Fibroblast of lung (primary cell): Measurements from ENCODE around the gene CAMTA1. TPM values are rescaled to one million over a fixed set of nuclear protein-coding genes. Genes with fewer than 3 reads are reported as not detected.

Experiments
- DNase-seq, 2 donors: peaks; one replicate each; pipeline versions ENCODE4 v3.0.0 to v3.0.0-alpha.2; 2010; ENCODE audit warnings: low read depth in 2 of 2
- H2AFZ ChIP-seq: 2 replicates; pipeline ENCODE4 v1.5.1; 2012; ENCODE audit warnings: low read length, control low read depth, inconsistent platforms
- H3K27ac ChIP-seq: 2 replicates; pipeline ENCODE4 v1.5.1; 2011; ENCODE audit warnings: low read length, control low read depth; ENCODE audit not compliant: insufficient read depth
- H3K27me3 ChIP-seq: 2 replicates; pipeline ENCODE4 v1.5.1; 2011; ENCODE audit warnings: mild to moderate bottlenecking, low read length; ENCODE audit not compliant: control insufficient read depth, insufficient read depth
- H3K36me3 ChIP-seq: 2 replicates; pipeline ENCODE4 v1.5.1; 2011; ENCODE audit warnings: low read length; ENCODE audit not compliant: control insufficient read depth, insufficient read depth
- H3K4me1 ChIP-seq: 2 replicates; pipeline ENCODE4 v1.5.1; 2011; ENCODE audit warnings: low read length; ENCODE audit not compliant: control insufficient read depth, insufficient read depth; ENCODE audit errors: extremely low read depth
- H3K4me2 ChIP-seq: 2 replicates; pipeline ENCODE4 v1.5.1; 2011; ENCODE audit warnings: low read length, control low read depth; ENCODE audit not compliant: insufficient read depth; ENCODE audit errors: extremely low read depth
- H3K4me3 ChIP-seq, 4 experiments: fragments of 200-600 bp in 1 of 4; sonication (generic) in 1 of 4; replicated peaks in 1 of 4; 2 replicates each; pipeline ENCODE4 v1.5.1; 2011 to 2016; ENCODE audit warnings: low read length in 4 of 4, low read depth in 3 of 4, mild to moderate bottlenecking in 3 of 4, control low read depth in 2 of 4, inconsistent platforms in 1 of 4, mixed read lengths in 1 of 4; ENCODE audit not compliant: insufficient read depth in 1 of 4; ENCODE audit errors: control extremely low read depth in 1 of 4
- H3K79me2 ChIP-seq: 2 replicates; pipeline ENCODE4 v1.5.1; 2012; ENCODE audit warnings: mild to moderate bottlenecking, low read length, inconsistent platforms; ENCODE audit not compliant: control insufficient read depth, insufficient read depth
- H3K9ac ChIP-seq: 2 replicates; pipeline ENCODE4 v1.5.1; 2011; ENCODE audit warnings: mild to moderate bottlenecking, low read length, control low read depth; ENCODE audit not compliant: insufficient read depth
- H3K9me3 ChIP-seq: 2 replicates; pipeline ENCODE4 v1.5.1; 2012; ENCODE audit warnings: low read depth, low read length; ENCODE audit not compliant: control insufficient read depth, insufficient read depth
- H4K20me1 ChIP-seq: 2 replicates; pipeline ENCODE4 v1.5.1; 2011; ENCODE audit warnings: low read length; ENCODE audit not compliant: control insufficient read depth, insufficient read depth; ENCODE audit errors: extremely low read depth
- EZH2 ChIP-seq: IDR thresholded peaks from 2 replicates; pipeline ENCODE4 v1.5.1; 2012; ENCODE audit warnings: low read length, control low read depth, mild to moderate bottlenecking; ENCODE audit errors: missing control alignments
- polyA plus RNA-seq, 2 donors: library from polyadenylated mRNA; depleted of rRNA in 1 of 2; stranded (reverse) in 1 of 2; unstranded in 1 of 2; fragments of >200 nt; gene quantifications; 2 replicates each; pipeline ENCODE4 v1.2.1, GENCODE V29; 2011 to 2012; ENCODE audit warnings: missing spikeins in 1 of 2
- total RNA-seq: library from RNA; depleted of rRNA; stranded (reverse); fragments of >200 nt; gene quantifications from 2 replicates; pipeline ENCODE4 v1.2.1, GENCODE V29; 2014
- TF ChIP-seq, protein P1 (sequence below), 2 donors: IDR thresholded peaks in 1 of 2; conservative IDR thresholded peaks in 1 of 2; 1 replicate in 1 of 2; 2 replicates in 1 of 2; pipeline ENCODE4 v1.5.1; 2011 to 2012; ENCODE audit warnings: low read length in 2 of 2, control low read depth in 1 of 2, inconsistent platforms in 1 of 2, low read depth in 1 of 2, mild to moderate bottlenecking in 1 of 2

The CAMTA1 gene
- total and polyA plus RNA-seq, 2 donors (not counting 1 experiment from before 2014, with no cell fraction given) = 47.6 to 86.0 TPM

- H3K9me3 ChIP-seq = no peaks in the 10 kb centered on the region
- H3K36me3 ChIP-seq = no peaks in the 10 kb centered on the region
- no peak overlapping the region for H2AFZ ChIP-seq
- TF ChIP-seq, protein P1, sequence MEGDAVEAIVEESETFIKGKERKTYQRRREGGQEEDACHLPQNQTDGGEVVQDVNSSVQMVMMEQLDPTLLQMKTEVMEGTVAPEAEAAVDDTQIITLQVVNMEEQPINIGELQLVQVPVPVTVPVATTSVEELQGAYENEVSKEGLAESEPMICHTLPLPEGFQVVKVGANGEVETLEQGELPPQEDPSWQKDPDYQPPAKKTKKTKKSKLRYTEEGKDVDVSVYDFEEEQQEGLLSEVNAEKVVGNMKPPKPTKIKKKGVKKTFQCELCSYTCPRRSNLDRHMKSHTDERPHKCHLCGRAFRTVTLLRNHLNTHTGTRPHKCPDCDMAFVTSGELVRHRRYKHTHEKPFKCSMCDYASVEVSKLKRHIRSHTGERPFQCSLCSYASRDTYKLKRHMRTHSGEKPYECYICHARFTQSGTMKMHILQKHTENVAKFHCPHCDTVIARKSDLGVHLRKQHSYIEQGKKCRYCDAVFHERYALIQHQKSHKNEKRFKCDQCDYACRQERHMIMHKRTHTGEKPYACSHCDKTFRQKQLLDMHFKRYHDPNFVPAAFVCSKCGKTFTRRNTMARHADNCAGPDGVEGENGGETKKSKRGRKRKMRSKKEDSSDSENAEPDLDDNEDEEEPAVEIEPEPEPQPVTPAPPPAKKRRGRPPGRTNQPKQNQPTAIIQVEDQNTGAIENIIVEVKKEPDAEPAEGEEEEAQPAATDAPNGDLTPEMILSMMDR (conservative IDR thresholded peaks at IDR 0.05 in 1 of 2, IDR thresholded peaks at IDR 0.05 in 1 of 2; ENCODE audit: low read depth in 1 of 2, low read length in 2 of 2) = no peak
- no peak for TF ChIP-seq EZH2
- H3K9ac ChIP-seq = no peak overlapping the region
- no peaks in the 10 kb centered on the region for H3K79me2 ChIP-seq
- H3K4me1 ChIP-seq = no peaks in the 10 kb centered on the region
- no peak overlapping the region for H3K4me3 ChIP-seq
- no peak overlapping the region for H3K27ac ChIP-seq
- H3K27me3 ChIP-seq = no peaks in the 10 kb centered on the region
- H3K4me2 ChIP-seq = no peak overlapping the region
- no peaks in the 10 kb centered on the region for H4K20me1 ChIP-seq
- DNase-seq = no peak
Observed at GRCh38 chr1:7745783-7746182, 960.5 kb downstream of the CAMTA1 start.

GRCh38 chr1:7747605-7748004, 962.4 kb downstream of the CAMTA1 start:
- H3K9me3 ChIP-seq = no peaks in the 10 kb centered on the region
- H3K4me1 ChIP-seq = no peaks in the 10 kb centered on the region
- TF ChIP-seq, protein P1 (conservative IDR thresholded peaks at IDR 0.05 in 1 of 2, IDR thresholded peaks at IDR 0.05 in 1 of 2; ENCODE audit: low read depth in 1 of 2, low read length in 2 of 2) = no peak
- TF ChIP-seq EZH2 = no peak
- H3K27me3 ChIP-seq = no peaks in the 10 kb centered on the region
- no peaks in the 10 kb centered on the region for H3K36me3 ChIP-seq
- H3K9ac ChIP-seq = no peak overlapping the region
- no peak overlapping the region for H3K4me2 ChIP-seq
- no peak for DNase-seq
- H2AFZ ChIP-seq = no peak overlapping the region
- H3K4me3 ChIP-seq = no peak overlapping the region
- H3K27ac ChIP-seq = no peak overlapping the region
- H3K79me2 ChIP-seq = no peaks in the 10 kb centered on the region
- H4K20me1 ChIP-seq = no peaks in the 10 kb centered on the region

GRCh38 chr1:7749126-7749525, 963.9 kb downstream of the CAMTA1 start:
- H3K27me3 ChIP-seq = peaks cover 3% of the 10 kb centered on the region
- no peak overlapping the region for H3K27ac ChIP-seq
- TF ChIP-seq EZH2 = no peak
- TF ChIP-seq, protein P1 (conservative IDR thresholded peaks at IDR 0.05 in 1 of 2, IDR thresholded peaks at IDR 0.05 in 1 of 2; ENCODE audit: low read depth in 1 of 2, low read length in 2 of 2) = no peak
- H3K36me3 ChIP-seq = no peaks in the 10 kb centered on the region
- H3K4me2 ChIP-seq = no peak overlapping the region
- no peak overlapping the region for H3K9ac ChIP-seq
- no peaks in the 10 kb centered on the region for H3K4me1 ChIP-seq
- no peak overlapping the region for H3K4me3 ChIP-seq
- no peak for DNase-seq
- H2AFZ ChIP-seq = no peak overlapping the region
- H4K20me1 ChIP-seq = no peaks in the 10 kb centered on the region
- H3K9me3 ChIP-seq = no peaks in the 10 kb centered on the region
- no peaks in the 10 kb centered on the region for H3K79me2 ChIP-seq
